ENCODE results near the gene ALDH1L1. TPM values are rescaled to one million over a fixed set of nuclear protein-coding genes. Genes with fewer than 3 reads are reported as not detected.

ALDH1L1 gene
- total and polyA plus RNA-seq, 2 donors (not counting 1 experiment from before 2014, with no cell fraction given), result not detected

DNA sequence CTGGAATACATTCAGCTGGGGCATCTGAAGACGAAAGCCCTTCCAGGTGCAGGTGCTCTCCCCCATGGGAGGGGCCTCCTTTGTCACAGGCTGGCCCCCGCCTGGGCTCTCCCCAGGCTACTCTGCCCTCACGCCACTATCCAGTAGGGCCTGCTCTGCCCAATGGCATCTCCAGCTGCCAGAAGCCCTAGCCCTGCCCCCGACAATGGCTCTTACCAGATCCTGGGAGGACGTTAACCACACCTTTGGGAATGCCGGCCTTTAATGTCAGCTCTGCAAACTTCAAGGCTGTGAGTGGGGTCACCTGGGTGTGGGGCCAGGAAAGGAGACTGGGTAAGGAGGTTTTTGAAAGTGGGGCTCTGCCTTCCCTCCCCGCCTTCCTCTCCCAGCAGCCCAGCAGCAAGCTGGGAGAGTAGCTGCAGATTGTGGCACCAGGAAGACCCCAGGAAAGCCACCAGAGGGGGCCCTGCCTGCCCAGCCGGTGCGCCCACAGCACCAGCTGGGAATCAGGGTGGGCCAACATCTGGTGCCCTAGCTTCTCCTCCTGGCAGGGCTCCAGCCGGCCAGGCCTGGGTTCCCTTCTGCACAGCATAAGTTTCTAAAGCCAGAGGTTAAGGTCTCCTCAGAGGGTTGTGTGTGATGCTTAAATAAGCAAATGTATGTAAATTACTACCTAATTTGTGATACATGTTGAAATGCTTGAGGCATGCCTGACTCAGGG is 56.1 kb downstream of the ALDH1L1 start:
- intact Hi-C loops (cut with micrococcal nuclease), result no loop called here
- Mint-ChIP-seq H3K4me1 (no peaks in the 10 kb centered on the region), H3K27me3 (peaks cover 4% of the 10 kb centered on the region), H3K9me3 (ENCODE audit: insufficient read depth) (no peaks in the 10 kb centered on the region), H3K27ac (no peak overlapping the region), H3K4me3 (no peak overlapping the region)
- Histone ChIP-seq H4K20me1 (ENCODE audit: control insufficient read depth, insufficient read depth, low read length, poor library complexity, severe bottlenecking) (no peaks in the 10 kb centered on the region), H3K9me3 (ENCODE audit: control extremely low read depth in 1 of 3, control insufficient read depth in 2 of 3, insufficient read depth in 1 of 3, low read length in 2 of 3) (no peaks in the 10 kb centered on the region), H2AFZ (ENCODE audit: insufficient read depth, low read depth, low read length, poor library complexity, severe bottlenecking) (no peak overlapping the region), H3K79me2 (ENCODE audit: control insufficient read depth, insufficient read depth, low read length) (no peaks in the 10 kb centered on the region), H3K9ac (ENCODE audit: low read length) (no peak overlapping the region), H3K36me3 (replicated peaks in 1 of 2; ENCODE audit: control extremely low read depth in 1 of 2, control insufficient read depth in 1 of 2, extremely low read depth in 1 of 2, insufficient read depth in 2 of 2, low read length in 1 of 2) (no peaks in the 10 kb centered on the region), H3K4me1 (ENCODE audit: control insufficient read depth in 2 of 2, insufficient read depth in 2 of 2, low read length in 2 of 2) (no peaks in the 10 kb centered on the region), H3K27me3 (replicated peaks in 1 of 4; ENCODE audit: control extremely low read depth in 1 of 4, control insufficient read depth in 3 of 4, insufficient read depth in 4 of 4, low read length in 3 of 4) (no peaks in the 10 kb centered on the region), H3K27ac (ENCODE audit: low read length in 2 of 2) (no peak overlapping the region), H3K4me3 (ENCODE audit: control extremely low read depth in 1 of 5, extremely low read depth in 1 of 5, insufficient read depth in 1 of 5, low read depth in 2 of 5, low read length in 4 of 5) (no peak overlapping the region), H3K4me2 (replicated peaks; ENCODE audit: low read depth, low read length, poor library complexity, severe bottlenecking) (no peak overlapping the region)
- CTCF ChIA-PET, result interaction anchor here (1.1 kb wide), 1 partner anchor 9 kb away, joined by 5 read pairs; no protein-coding TSS in a partner anchor
- POLR2A ChIA-PET, result no interaction called here
- ATAC-seq (ENCODE audit: low read depth) (no peak), DNase-seq (no peak)
- TF ChIP-seq, protein P1, sequence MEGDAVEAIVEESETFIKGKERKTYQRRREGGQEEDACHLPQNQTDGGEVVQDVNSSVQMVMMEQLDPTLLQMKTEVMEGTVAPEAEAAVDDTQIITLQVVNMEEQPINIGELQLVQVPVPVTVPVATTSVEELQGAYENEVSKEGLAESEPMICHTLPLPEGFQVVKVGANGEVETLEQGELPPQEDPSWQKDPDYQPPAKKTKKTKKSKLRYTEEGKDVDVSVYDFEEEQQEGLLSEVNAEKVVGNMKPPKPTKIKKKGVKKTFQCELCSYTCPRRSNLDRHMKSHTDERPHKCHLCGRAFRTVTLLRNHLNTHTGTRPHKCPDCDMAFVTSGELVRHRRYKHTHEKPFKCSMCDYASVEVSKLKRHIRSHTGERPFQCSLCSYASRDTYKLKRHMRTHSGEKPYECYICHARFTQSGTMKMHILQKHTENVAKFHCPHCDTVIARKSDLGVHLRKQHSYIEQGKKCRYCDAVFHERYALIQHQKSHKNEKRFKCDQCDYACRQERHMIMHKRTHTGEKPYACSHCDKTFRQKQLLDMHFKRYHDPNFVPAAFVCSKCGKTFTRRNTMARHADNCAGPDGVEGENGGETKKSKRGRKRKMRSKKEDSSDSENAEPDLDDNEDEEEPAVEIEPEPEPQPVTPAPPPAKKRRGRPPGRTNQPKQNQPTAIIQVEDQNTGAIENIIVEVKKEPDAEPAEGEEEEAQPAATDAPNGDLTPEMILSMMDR (IDR thresholded peaks at IDR 0.05), result no peak
- TF ChIP-seq EZH2 (IDR thresholded peaks at IDR 0.05; ENCODE audit: borderline replicate concordance, insufficient read depth, low read depth, low read length, poor library complexity, severe bottlenecking), result no peak
- WGBS (ENCODE audit: insufficient coverage), result 74% methylated on average over 7 of the region's 10 CpGs

DNA sequence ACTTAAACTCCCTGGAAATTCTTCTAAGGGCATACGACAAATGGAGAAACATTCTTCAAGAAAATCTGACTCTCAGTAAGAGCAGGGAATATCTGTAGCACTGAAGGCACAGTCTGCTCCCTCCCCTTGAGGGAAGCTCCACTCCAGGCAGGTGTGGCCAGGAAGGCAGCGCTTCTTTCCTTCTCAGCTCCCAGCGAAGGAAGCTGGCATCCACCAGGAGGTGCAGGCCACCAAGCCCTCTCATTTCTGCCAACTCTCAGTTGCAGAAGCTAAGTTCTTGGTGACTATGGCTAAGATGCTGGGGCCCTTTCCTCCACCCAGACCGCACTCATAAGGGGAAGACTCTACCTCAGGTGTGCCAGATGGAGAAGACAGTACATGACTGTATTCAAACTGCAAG is 58.8 kb downstream of the ALDH1L1 start:
- Histone ChIP-seq H3K9ac (ENCODE audit: low read length) (no peak overlapping the region), H3K4me2 (replicated peaks; ENCODE audit: low read depth, low read length, poor library complexity, severe bottlenecking) (no peak overlapping the region)
- intact Hi-C loops (cut with micrococcal nuclease), result no loop called here

More for the DNA sequence above, 58.8 kb downstream of the ALDH1L1 start:
- Mint-ChIP-seq H3K27ac (no peak overlapping the region), H3K4me3 (no peak overlapping the region), H3K4me1 (no peaks in the 10 kb centered on the region), H3K27me3 (peaks cover 10% of the 10 kb centered on the region), H3K9me3 (ENCODE audit: insufficient read depth) (no peaks in the 10 kb centered on the region)
- WGBS (ENCODE audit: insufficient coverage), result 100% methylated on average over 1 of the region's 4 CpGs
- ChIA-PET CTCF (interaction anchor here (1.5 kb wide), 1 partner anchor 12 kb away, joined by 4 read pairs; no protein-coding TSS in a partner anchor), POLR2A (no interaction called here)
- Histone ChIP-seq H2AFZ (ENCODE audit: insufficient read depth, low read depth, low read length, poor library complexity, severe bottlenecking) (no peak overlapping the region), H3K36me3 (replicated peaks in 1 of 2; ENCODE audit: control extremely low read depth in 1 of 2, control insufficient read depth in 1 of 2, extremely low read depth in 1 of 2, insufficient read depth in 2 of 2, low read length in 1 of 2) (no peaks in the 10 kb centered on the region), H3K4me1 (ENCODE audit: control insufficient read depth in 2 of 2, insufficient read depth in 2 of 2, low read length in 2 of 2) (no peaks in the 10 kb centered on the region), H3K9me3 (ENCODE audit: control extremely low read depth in 1 of 3, control insufficient read depth in 2 of 3, insufficient read depth in 1 of 3, low read length in 2 of 3) (no peaks in the 10 kb centered on the region), H3K27me3 (replicated peaks in 1 of 4; ENCODE audit: control extremely low read depth in 1 of 4, control insufficient read depth in 3 of 4, insufficient read depth in 4 of 4, low read length in 3 of 4) (no peaks in the 10 kb centered on the region), H3K4me3 (ENCODE audit: control extremely low read depth in 1 of 5, extremely low read depth in 1 of 5, insufficient read depth in 1 of 5, low read depth in 2 of 5, low read length in 4 of 5) (no peak overlapping the region), H3K79me2 (ENCODE audit: control insufficient read depth, insufficient read depth, low read length) (no peaks in the 10 kb centered on the region), H3K27ac (ENCODE audit: low read length in 2 of 2) (no peak overlapping the region), H4K20me1 (ENCODE audit: control insufficient read depth, insufficient read depth, low read length, poor library complexity, severe bottlenecking) (no peaks in the 10 kb centered on the region)
- no peak for DNase-seq
- no peak for TF ChIP-seq EZH2 (IDR thresholded peaks at IDR 0.05; ENCODE audit: borderline replicate concordance, insufficient read depth, low read depth, low read length, poor library complexity, severe bottlenecking)
- TF ChIP-seq, protein P1 (IDR thresholded peaks at IDR 0.05), result no peak
- ATAC-seq (ENCODE audit: low read depth), result no peak
